ENCODE data around the gene GREB1.

The GREB1 gene

DNA sequence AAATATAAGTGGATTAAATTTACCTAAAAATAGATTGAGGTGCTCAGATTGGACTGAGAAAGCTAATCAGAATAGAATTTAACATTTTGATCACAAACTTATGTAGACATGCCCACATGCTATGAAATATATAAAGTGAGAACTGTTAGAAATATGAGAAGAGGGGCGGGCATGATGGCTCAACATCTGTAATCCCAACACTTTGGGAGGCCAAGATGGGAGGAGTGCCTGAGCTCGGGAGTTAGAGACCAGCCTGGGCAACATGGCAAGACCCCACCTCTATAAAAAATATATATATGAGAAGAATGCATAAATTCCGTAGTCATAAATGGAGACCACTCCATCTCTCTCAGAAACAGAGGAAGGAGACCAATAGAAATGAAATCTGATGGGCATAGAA, 110.4 kb downstream of the GREB1 start:
- no peak for DNase-seq (ENCODE audit: low read depth)
- TF ChIP-seq, protein P1, sequence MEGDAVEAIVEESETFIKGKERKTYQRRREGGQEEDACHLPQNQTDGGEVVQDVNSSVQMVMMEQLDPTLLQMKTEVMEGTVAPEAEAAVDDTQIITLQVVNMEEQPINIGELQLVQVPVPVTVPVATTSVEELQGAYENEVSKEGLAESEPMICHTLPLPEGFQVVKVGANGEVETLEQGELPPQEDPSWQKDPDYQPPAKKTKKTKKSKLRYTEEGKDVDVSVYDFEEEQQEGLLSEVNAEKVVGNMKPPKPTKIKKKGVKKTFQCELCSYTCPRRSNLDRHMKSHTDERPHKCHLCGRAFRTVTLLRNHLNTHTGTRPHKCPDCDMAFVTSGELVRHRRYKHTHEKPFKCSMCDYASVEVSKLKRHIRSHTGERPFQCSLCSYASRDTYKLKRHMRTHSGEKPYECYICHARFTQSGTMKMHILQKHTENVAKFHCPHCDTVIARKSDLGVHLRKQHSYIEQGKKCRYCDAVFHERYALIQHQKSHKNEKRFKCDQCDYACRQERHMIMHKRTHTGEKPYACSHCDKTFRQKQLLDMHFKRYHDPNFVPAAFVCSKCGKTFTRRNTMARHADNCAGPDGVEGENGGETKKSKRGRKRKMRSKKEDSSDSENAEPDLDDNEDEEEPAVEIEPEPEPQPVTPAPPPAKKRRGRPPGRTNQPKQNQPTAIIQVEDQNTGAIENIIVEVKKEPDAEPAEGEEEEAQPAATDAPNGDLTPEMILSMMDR (IDR thresholded peaks at IDR 0.05; ENCODE audit: control insufficient read depth, extremely low read depth, insufficient read depth): no peak
- no peak overlapping the region for H3K4me3 ChIP-seq (ENCODE audit: low read depth, low read length)

DNA sequence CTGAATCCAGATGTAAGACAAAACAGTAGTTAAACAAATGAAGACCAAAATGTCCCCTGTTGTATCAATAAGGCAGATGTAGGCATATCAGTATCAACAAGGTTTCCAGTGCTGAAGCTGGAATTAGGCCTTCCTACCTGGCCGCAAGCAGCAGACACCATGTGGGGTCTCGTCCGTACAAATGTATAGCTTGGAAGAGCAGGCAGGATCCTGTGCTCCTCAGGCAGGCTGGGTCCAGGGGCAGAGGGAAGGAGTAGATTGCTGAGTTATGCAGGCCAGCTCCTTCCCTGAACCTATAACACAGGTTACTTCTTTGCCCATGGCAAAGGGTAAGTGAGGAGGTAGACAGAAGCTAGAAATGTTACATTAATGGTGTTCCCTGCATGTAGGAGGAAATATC, 112.7 kb downstream of the GREB1 start:
- TF ChIP-seq, protein P1 (IDR thresholded peaks at IDR 0.05; ENCODE audit: control insufficient read depth, extremely low read depth, insufficient read depth): no peak
- DNase-seq (ENCODE audit: low read depth): no peak
- H3K4me3 ChIP-seq (ENCODE audit: low read depth, low read length): no peak overlapping the region

DNA sequence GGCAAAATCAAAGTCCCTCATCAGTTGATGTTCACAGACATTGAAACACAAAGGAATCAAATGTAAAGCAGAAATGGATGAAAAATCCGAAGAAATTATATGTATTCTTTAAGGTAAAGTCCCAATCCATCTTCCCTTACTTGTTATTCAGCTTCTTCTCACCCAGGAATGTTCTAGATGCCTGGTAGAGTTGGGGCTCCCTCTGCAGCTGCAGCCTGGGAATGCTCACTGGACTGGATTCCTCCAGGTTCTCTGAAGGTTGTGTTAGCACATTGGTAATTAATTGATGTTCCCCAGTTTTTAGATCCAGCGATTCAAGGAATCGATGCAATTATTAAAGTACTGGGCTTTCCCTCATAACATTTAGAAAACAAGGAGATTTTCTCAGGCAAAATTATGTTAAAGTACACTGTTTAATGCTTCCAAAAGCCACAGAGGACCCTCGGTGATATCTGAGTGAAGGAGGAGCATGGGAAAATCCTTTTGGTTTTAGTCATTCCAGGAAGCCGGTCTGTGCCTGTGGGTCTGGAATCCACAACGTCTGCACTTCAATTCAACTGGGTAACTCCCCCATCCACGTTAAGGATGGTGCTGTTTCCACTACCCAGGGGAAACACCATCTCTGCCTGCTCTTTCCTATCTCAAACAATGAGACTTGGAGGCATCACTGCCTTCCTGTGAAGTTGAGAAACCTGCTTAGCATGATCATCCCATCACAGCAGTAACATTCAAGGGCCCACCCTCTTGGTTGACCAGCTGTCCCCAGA, 114.2 kb downstream of the GREB1 start:
- H3K4me3 ChIP-seq (ENCODE audit: low read depth, low read length): no peak overlapping the region
- TF ChIP-seq, protein P1 (IDR thresholded peaks at IDR 0.05; ENCODE audit: control insufficient read depth, extremely low read depth, insufficient read depth): peak; percentile 41; the same call in 1 of the 2 replicates
- DNase-seq (ENCODE audit: low read depth): no peak

DNA sequence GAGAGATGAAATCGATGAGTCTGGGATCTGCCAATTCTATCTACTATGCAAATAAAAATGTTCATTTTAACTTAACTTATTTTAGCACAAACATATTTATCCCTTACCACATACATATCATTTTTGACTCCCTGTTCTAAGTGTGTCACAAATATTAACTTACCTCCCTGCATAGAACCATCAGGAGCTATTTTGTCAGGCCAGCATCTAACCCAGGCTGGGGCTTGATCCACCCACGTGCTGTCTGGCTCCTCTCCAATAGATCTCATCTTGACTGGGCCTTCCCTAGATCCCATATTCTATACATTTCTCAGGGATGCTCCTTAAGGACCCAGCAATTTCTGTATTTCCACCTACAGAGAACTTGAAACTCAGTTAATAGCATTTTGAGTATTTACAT, 115.2 kb downstream of the GREB1 start:
- no peak overlapping the region for H3K4me3 ChIP-seq (ENCODE audit: low read depth, low read length)
- DNase-seq (ENCODE audit: low read depth): no peak

DNA sequence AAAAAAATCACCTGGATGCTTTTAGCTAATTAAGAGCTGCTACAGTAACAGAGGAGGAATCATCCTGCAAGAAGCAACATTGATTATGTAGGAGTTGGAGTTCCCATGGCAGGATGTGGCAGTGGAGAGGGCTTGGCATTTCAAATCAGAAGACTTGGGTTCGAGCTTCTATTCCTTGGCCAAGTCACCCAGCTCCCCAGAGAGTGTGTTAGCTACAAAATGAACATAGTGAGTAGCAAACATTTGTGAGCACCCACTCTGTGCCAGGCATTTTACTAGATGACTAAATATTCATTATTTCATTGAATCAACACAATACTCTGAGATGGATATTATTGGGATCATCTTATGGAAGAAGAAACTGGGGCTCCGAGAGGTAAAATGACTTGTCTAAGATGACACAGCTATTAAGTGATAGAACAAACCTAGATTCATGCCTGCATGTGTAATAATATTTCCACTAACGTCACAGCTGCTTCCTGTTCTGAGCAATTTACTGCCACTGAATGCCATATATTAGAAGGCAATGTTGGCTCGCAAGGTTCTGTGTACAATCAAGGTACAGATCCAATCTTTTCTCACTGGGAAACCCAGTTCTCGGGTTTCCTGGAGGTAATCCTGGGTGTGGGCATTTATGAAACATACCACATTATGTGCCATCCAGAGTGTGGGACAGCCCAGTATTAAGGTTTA, 118.2 kb downstream of the GREB1 start:
- DNase-seq (ENCODE audit: low read depth): no peak
- TF ChIP-seq, protein P1 (IDR thresholded peaks at IDR 0.05; ENCODE audit: control insufficient read depth, extremely low read depth, insufficient read depth): no peak
- H3K4me3 ChIP-seq (ENCODE audit: low read depth, low read length): no peak overlapping the region

More for the DNA sequence above, 115.2 kb downstream of the GREB1 start:
- TF ChIP-seq, protein P1 (IDR thresholded peaks at IDR 0.05; ENCODE audit: control insufficient read depth, extremely low read depth, insufficient read depth): no peak

DNA sequence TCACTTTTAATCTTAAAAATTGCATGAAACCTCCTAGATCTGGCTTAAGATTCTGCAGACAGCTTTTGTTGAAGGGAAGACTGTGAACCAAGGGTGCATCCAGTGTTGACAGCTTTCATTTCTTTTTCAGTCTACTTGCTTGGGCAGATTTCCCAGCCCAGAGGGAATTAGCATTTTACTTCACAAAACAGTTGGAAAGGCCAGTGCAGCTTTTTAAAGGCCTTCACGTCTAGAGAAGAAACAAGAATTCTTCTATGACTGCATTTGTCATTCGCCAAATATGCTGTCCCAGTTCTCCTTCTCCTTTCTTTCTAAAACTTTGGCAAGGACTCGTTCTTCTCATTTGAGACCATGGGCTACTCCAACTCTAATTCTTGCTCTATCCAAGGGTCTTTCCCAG, 118.7 kb downstream of the GREB1 start:
- TF ChIP-seq, protein P1 (IDR thresholded peaks at IDR 0.05; ENCODE audit: control insufficient read depth, extremely low read depth, insufficient read depth): no peak
- DNase-seq (ENCODE audit: low read depth): no peak
- H3K4me3 ChIP-seq (ENCODE audit: low read depth, low read length): no peak overlapping the region

Measured in LNCaP clone FGC (cell line).